Measurements from ENCODE around the gene KCNB1. TPM values are rescaled to one million over a fixed set of nuclear protein-coding genes. Genes with fewer than 3 reads are reported as not detected.

KCNB1 gene
- total and polyA plus RNA-seq, 2 of the 4 experiments (the other 2 are of a cell fraction) = 0.05 TPM; not detected in 1

- H2BK120ac ChIP-seq (ENCODE audit: low read depth, low read length) = no peak overlapping the region
- dilution Hi-C loops (cut with HindIII; ENCODE audit: low sequenced_read_pairs, unreplicated experiment) (no loop called here), in situ Hi-C loops (cut with MboI; ENCODE audit: low sequenced_read_pairs) (no loop called here), intact Hi-C loops (cut with micrococcal nuclease) (no loop called here)
- no peaks in the 10 kb centered on the region for H3K9me1 ChIP-seq (ENCODE audit: insufficient read depth, low read length)
- no peak overlapping the region for H3K14ac ChIP-seq (replicated peaks; ENCODE audit: low read depth, low read length)
- no peak overlapping the region for H3K4me3 ChIP-seq (ENCODE audit: insufficient read depth, low read depth, low read length)
- no peak overlapping the region for H3K9ac ChIP-seq (ENCODE audit: low read depth, low read length)
- H4K91ac ChIP-seq (ENCODE audit: insufficient read depth, low read depth, low read length) = no peak overlapping the region
- H2AK5ac ChIP-seq (ENCODE audit: low read depth, low read length) = no peak overlapping the region
- H4K20me1 ChIP-seq (ENCODE audit: insufficient read depth, low read length) = no peaks in the 10 kb centered on the region
- no peak overlapping the region for H3K27ac ChIP-seq (ENCODE audit: insufficient read depth, low read length)
- H3K18ac ChIP-seq (ENCODE audit: low read depth, low read length) = no peak overlapping the region
- ATAC-seq (ENCODE audit: low read depth) (no peak), DNase-seq (no peak)
- H3K27me3 ChIP-seq (ENCODE audit: control insufficient read depth, insufficient read depth, low read length) = peaks cover 59% of the 10 kb centered on the region
- ChIA-PET CTCF (no interaction called here), POLR2A (ENCODE audit: unreplicated experiment) (no interaction called here)
- no peaks in the 10 kb centered on the region for H3K9me3 ChIP-seq (ENCODE audit: control insufficient read depth, insufficient read depth, low read length)
- no peak overlapping the region for H3K4me2 ChIP-seq (ENCODE audit: low read depth, low read length)
- H3K36me3 ChIP-seq (ENCODE audit: control insufficient read depth, insufficient read depth, low read length) = no peaks in the 10 kb centered on the region
- no peaks in the 10 kb centered on the region for H3K4me1 ChIP-seq (ENCODE audit: control insufficient read depth, insufficient read depth, low read length)
- H3K4ac ChIP-seq (ENCODE audit: low read depth, low read length) = no peak overlapping the region
- H3K23ac ChIP-seq (ENCODE audit: low read depth, low read length) = no peak overlapping the region
- no peak for TF ChIP-seq RCOR1 (IDR thresholded peaks at IDR 0.05; ENCODE audit: insufficient replicate concordance, low read length)
- TF ChIP-seq NFE2L2 (IDR thresholded peaks at IDR 0.05; ENCODE audit: low read depth, low read length) = no peak
- no peak for TF ChIP-seq ELK1 (IDR thresholded peaks at IDR 0.05; ENCODE audit: borderline replicate concordance, low read depth, low read length)
- no peak for TF ChIP-seq SMC3 (IDR thresholded peaks at IDR 0.05; ENCODE audit: low read depth, low read length)
- no peak for TF ChIP-seq RAD21 (IDR thresholded peaks at IDR 0.05; ENCODE audit: low read length)
- no peak for TF ChIP-seq USF2 (IDR thresholded peaks at IDR 0.05; ENCODE audit: low read depth, low read length)
- no peak overlapping the region for H3K56ac ChIP-seq (ENCODE audit: extremely low read depth, insufficient read depth, low read length)
- no peak overlapping the region for H2AFZ ChIP-seq (replicated peaks; ENCODE audit: low read length, poor library complexity)
- H4K5ac ChIP-seq (ENCODE audit: low read depth, low read length) = no peak overlapping the region
- BruUV-seq (replicated peaks) = no TSS peak
- no CpG with 5 or more reads among the region's 5 CpGs for WGBS, 2 experiments (ENCODE audit: extremely low coverage in 2 of 2, insufficient read length in 1 of 2)
- no peak overlapping the region for H2BK20ac ChIP-seq (ENCODE audit: low read depth, low read length)
- H3K79me1 ChIP-seq (ENCODE audit: low read depth in 1 of 2, low read length in 2 of 2) = no peaks in the 10 kb centered on the region
- no peak overlapping the region for H2BK15ac ChIP-seq (ENCODE audit: low read depth, low read length)
- no peak overlapping the region for H4K8ac ChIP-seq (ENCODE audit: low read depth in 2 of 2, low read length in 2 of 2)
- H2AK9ac ChIP-seq (replicated peaks; ENCODE audit: low read depth, low read length, poor library complexity) = no peak overlapping the region
- H2BK5ac ChIP-seq (ENCODE audit: low read depth, low read length, poor library complexity, severe bottlenecking) = no peak overlapping the region
Measured at GRCh38 chr20:49367113-49367512, 115.4 kb downstream of the KCNB1 start.

Data from IMR-90 (cell line).